H9 (cell line): Measurements from ENCODE around the gene MAP2K1. TPM values are rescaled to one million over a fixed set of nuclear protein-coding genes. Genes with fewer than 3 reads are reported as not detected.

Source experiments
- DNase-seq: peaks from one replicate; pipeline ENCODE4 v3.0.0-alpha.2; 2017
- H2AFZ ChIP-seq: one replicate; pipeline ENCODE4 v1.6.1; 2013; ENCODE audit warnings: mild to moderate bottlenecking, low read length, control low read depth, moderate library complexity
- H2AK5ac ChIP-seq: 2 replicates; pipeline ENCODE4 v1.6.1; 2013; ENCODE audit warnings: low read length, control low read depth, mixed read lengths; ENCODE audit not compliant: insufficient read length
- H2BK120ac ChIP-seq: one replicate; pipeline ENCODE4 v1.6.1; 2013; ENCODE audit warnings: low read depth, mild to moderate bottlenecking, low read length, control low read depth, inconsistent platforms; ENCODE audit not compliant: poor library complexity, severe bottlenecking
- H2BK12ac ChIP-seq: 2 replicates; pipeline ENCODE4 v1.6.1; 2013; ENCODE audit warnings: low read length, control low read depth, mixed read lengths, low read depth; ENCODE audit not compliant: insufficient read length
- H2BK15ac ChIP-seq: 2 replicates; pipeline ENCODE4 v1.6.1; 2013; ENCODE audit warnings: low read depth, low read length, control low read depth
- H2BK20ac ChIP-seq: one replicate; pipeline ENCODE4 v1.6.1; 2013; ENCODE audit warnings: low read depth, mild to moderate bottlenecking, low read length, control low read depth, inconsistent platforms; ENCODE audit not compliant: poor library complexity, severe bottlenecking
- H2BK5ac ChIP-seq: 2 replicates; pipeline ENCODE4 v1.6.1; 2013; ENCODE audit warnings: low read length, control low read depth, mixed read lengths; ENCODE audit not compliant: insufficient read length
- H3K14ac ChIP-seq: 2 replicates; pipeline ENCODE4 v1.6.1; 2013; ENCODE audit warnings: low read length, control low read depth; ENCODE audit not compliant: insufficient read depth
- H3K18ac ChIP-seq: 2 replicates; pipeline ENCODE4 v1.6.1; 2013; ENCODE audit warnings: low read depth, mild to moderate bottlenecking, mixed read lengths, low read length, control low read depth; ENCODE audit not compliant: insufficient read length
- H3K23ac ChIP-seq: 2 replicates; pipeline ENCODE4 v1.6.1; 2013; ENCODE audit warnings: low read length, control low read depth, mixed read lengths, low read depth; ENCODE audit not compliant: insufficient read length
- H3K23me2 ChIP-seq: 2 replicates; pipeline ENCODE4 v1.6.1; 2013; ENCODE audit warnings: low read depth, mild to moderate bottlenecking, mixed read lengths, low read length, control low read depth; ENCODE audit not compliant: insufficient read length, poor library complexity, severe bottlenecking
- H3K27ac ChIP-seq: 2 replicates; pipeline ENCODE4 v1.5.1; 2013; ENCODE audit warnings: low read length, control low read depth, mixed read lengths, low read depth; ENCODE audit not compliant: insufficient read length
- H3K27me3 ChIP-seq: 2 replicates; pipeline ENCODE4 v1.6.1; 2013; ENCODE audit warnings: low read length, control low read depth, inconsistent platforms; ENCODE audit not compliant: insufficient read depth
- H3K4ac ChIP-seq: 2 replicates; pipeline ENCODE4 v1.6.1; 2013; ENCODE audit warnings: low read depth, mild to moderate bottlenecking, control low read depth, inconsistent platforms, low read length, moderate library complexity
- H3K4me1 ChIP-seq: 2 replicates; pipeline ENCODE4 v1.6.1; 2013; ENCODE audit warnings: low read length, control low read depth, inconsistent platforms; ENCODE audit not compliant: insufficient read depth
- H3K4me2 ChIP-seq: 2 replicates; pipeline ENCODE4 v1.6.1; 2013; ENCODE audit warnings: low read length, control low read depth, mixed read lengths; ENCODE audit not compliant: insufficient read length, insufficient read depth
- H3K56ac ChIP-seq: 2 replicates; pipeline ENCODE4 v1.6.1; 2013; ENCODE audit warnings: low read depth, mild to moderate bottlenecking, mixed read lengths, low read length, control low read depth; ENCODE audit not compliant: insufficient read length
- H3K79me1 ChIP-seq: 2 replicates; pipeline ENCODE4 v1.6.1; 2013; ENCODE audit warnings: low read depth, mild to moderate bottlenecking, moderate library complexity, low read length, control low read depth, inconsistent platforms; ENCODE audit not compliant: insufficient read depth, poor library complexity, severe bottlenecking
- H3K79me2 ChIP-seq: 2 replicates; pipeline ENCODE4 v1.6.1; 2013; ENCODE audit warnings: low read length, control low read depth, inconsistent platforms; ENCODE audit not compliant: insufficient read depth
- H3K9ac ChIP-seq: 2 replicates; pipeline ENCODE4 v1.6.1; 2013; ENCODE audit warnings: low read length, control low read depth, mixed read lengths; ENCODE audit not compliant: insufficient read length; ENCODE audit errors: extremely low read depth
- H3K9me3 ChIP-seq: one replicate; pipeline ENCODE4 v1.6.1; 2013; ENCODE audit warnings: low read depth, low read length, inconsistent platforms; ENCODE audit not compliant: control insufficient read depth
- H3T11ph ChIP-seq: one replicate; pipeline ENCODE4 v1.6.1; 2013; ENCODE audit warnings: mild to moderate bottlenecking, low read length, control low read depth, inconsistent platforms
- H4K20me1 ChIP-seq: one replicate; pipeline ENCODE4 v1.6.1; 2013; ENCODE audit not compliant: control insufficient read depth, insufficient read length, insufficient read depth
- H4K5ac ChIP-seq: 2 replicates; pipeline ENCODE4 v1.6.1; 2013; ENCODE audit warnings: low read depth, mild to moderate bottlenecking, mixed read lengths, low read length, control low read depth; ENCODE audit not compliant: insufficient read length
- H4K8ac ChIP-seq: replicated peaks from 2 replicates; pipeline ENCODE4 v1.6.1; 2013; ENCODE audit warnings: low read length, control low read depth, mixed read lengths, low read depth; ENCODE audit not compliant: insufficient read length
- H4K91ac ChIP-seq: 2 replicates; pipeline ENCODE4 v1.6.1; 2013; ENCODE audit warnings: low read depth, mild to moderate bottlenecking, moderate library complexity, mixed read lengths, low read length, control low read depth; ENCODE audit not compliant: insufficient read length
- H3K27ac Mint-ChIP-seq, 3 experiments: 2 replicates in 2 of 3; 3 replicates in 1 of 3; pipeline ENCODE4 v1.8.0; 2020 to 2021; ENCODE audit warnings: mixed read lengths in 3 of 3, mild to moderate bottlenecking in 1 of 3, moderate library complexity in 1 of 3
- H3K27me3 Mint-ChIP-seq: 2 replicates; pipeline ENCODE4 v1.8.0; 2021; ENCODE audit warnings: low read depth, mild to moderate bottlenecking, moderate library complexity, mixed read lengths
- H3K36me3 Mint-ChIP-seq, 3 experiments: 2 replicates in 2 of 3; 3 replicates in 1 of 3; pipeline ENCODE4 v1.8.0; 2020 to 2021; ENCODE audit warnings: low read depth in 3 of 3, mixed read lengths in 3 of 3; ENCODE audit not compliant: insufficient read depth in 1 of 3
- H3K4me1 Mint-ChIP-seq, 2 experiments: 2 replicates each; pipeline ENCODE4 v1.8.0; 2020; ENCODE audit warnings: mixed read lengths in 2 of 2
- H3K4me3 Mint-ChIP-seq, 2 experiments: 2 replicates in 1 of 2; 3 replicates in 1 of 2; pipeline ENCODE4 v1.8.0; 2020 to 2021; ENCODE audit warnings: mild to moderate bottlenecking in 2 of 2, mixed read lengths in 2 of 2, moderate library complexity in 1 of 2
- H3K9me3 Mint-ChIP-seq, 2 experiments: 2 replicates in 1 of 2; 3 replicates in 1 of 2; pipeline ENCODE4 v1.8.0; 2020; ENCODE audit warnings: mild to moderate bottlenecking in 2 of 2, mixed read lengths in 2 of 2, moderate library complexity in 1 of 2
- CTCF ChIP-seq: fragments of 200-600 bp; sonication (generic); conservative IDR thresholded peaks from 3 replicates; pipeline ENCODE4 v1.8.0; 2021; ENCODE audit warnings: antibody characterized with exemption, mild to moderate bottlenecking
- WGBS: extraction: QIAGEN DNeasy Blood & Tissue Kit; methylation state at CpG from one replicate; pipeline ENCODE4 v1.1.7; 2013; ENCODE audit warnings: missing lambda C conversion rate, low lambda C conversion rate, mixed read lengths; ENCODE audit not compliant: insufficient read length; ENCODE audit errors: extremely low coverage; 5-methylcytosine and 5-hydroxymethylcytosine counted together
- total RNA-seq: library from RNA; stranded (reverse); gene quantifications from 2 replicates; pipeline ENCODE4 v1.2.1, GENCODE V29; 2021

MAP2K1 gene
- total RNA-seq, 1 experiment from 2014 or later, result 50.8 TPM

- Histone ChIP-seq H2BK120ac (no peak overlapping the region), H4K20me1 (no peaks in the 10 kb centered on the region), H3K23ac (no peak overlapping the region), H3K79me1 (no peaks in the 10 kb centered on the region), H2AK5ac (no peak overlapping the region), H2BK12ac (no peak overlapping the region), H2BK15ac (no peak overlapping the region), H4K5ac (no peak overlapping the region), H3K27me3 (no peaks in the 10 kb centered on the region), H3K27ac (peak overlapping the region; percentile 83), H3K9ac (no peak overlapping the region), H3K18ac (no peak overlapping the region), H3K56ac (no peak overlapping the region), H3K14ac (no peak overlapping the region), H3K23me2 (no peaks in the 10 kb centered on the region), H3K4ac (no peak overlapping the region), H3K4me1 (peaks cover 32% of the 10 kb centered on the region), H3K4me2 (no peak overlapping the region), H3K79me2 (no peaks in the 10 kb centered on the region), H4K8ac (no peak overlapping the region), H3K9me3 (no peaks in the 10 kb centered on the region), H3T11ph (no peak overlapping the region), H2AFZ (no peak overlapping the region), H2BK5ac (no peak overlapping the region), H4K91ac (no peak overlapping the region), H2BK20ac (no peak overlapping the region)
- no peak for TF ChIP-seq CTCF
- Mint-ChIP-seq H3K36me3 (peaks cover 2 to 4% (median 4%) of the 10 kb centered on the region in 3 experiments; a peak in 4 of 7 replicates), H3K4me1 (peaks cover 72 to 79% of the 10 kb centered on the region in 2 experiments), H3K4me3 (no peak overlapping the region), H3K9me3 (no peaks in the 10 kb centered on the region), H3K27me3 (no peaks in the 10 kb centered on the region), H3K27ac (peak overlapping the region; percentile 20 to 99 (median 83); a peak in 6 of 7 replicates)
- WGBS, result no CpG with 5 or more reads among the region's 8 CpGs
- DNase-seq, result no peak
These were observed 85.7 kb downstream of the MAP2K1 start for GRCh38 chr15:66472176-66472999.
